Central memory CD4-positive, alpha-beta T cell (primary cell): ENCODE data around the gene TMEM108.

Experiments used
- DNase-seq: peaks from one replicate; pipeline ENCODE4 v3.0.0; 2022

Gene TMEM108

GRCh38 chr3:133168025-133168401 lies 129.8 kb downstream of the TMEM108 start:
- no peak for DNase-seq

- DNase-seq, result no peak
Observed at GRCh38 chr3:133169331-133170068, 131.3 kb downstream of the TMEM108 start.

GRCh38 chr3:133171831-133172230 lies 133.6 kb downstream of the TMEM108 start:
- DNase-seq, result no peak

GRCh38 chr3:133181392-133182150 lies 143.4 kb downstream of the TMEM108 start:
- no peak for DNase-seq

- no peak for DNase-seq
Observed at GRCh38 chr3:133187870-133188379, 149.7 kb downstream of the TMEM108 start.

GRCh38 chr3:133188996-133189395 lies 150.8 kb downstream of the TMEM108 start:
- no peak for DNase-seq

- DNase-seq, result no peak
Observed at GRCh38 chr3:133189893-133190292, 151.7 kb downstream of the TMEM108 start.

- no peak for DNase-seq
Observed at GRCh38 chr3:133191818-133192217, 153.6 kb downstream of the TMEM108 start.

GRCh38 chr3:133192363-133192945 lies 154.3 kb downstream of the TMEM108 start:
- DNase-seq, result no peak

GRCh38 chr3:133192967-133193366 lies 154.8 kb downstream of the TMEM108 start:
- no peak for DNase-seq

GRCh38 chr3:133196527-133196926 lies 158.3 kb downstream of the TMEM108 start:
- no peak for DNase-seq

GRCh38 chr3:133197619-133198018 lies 159.4 kb downstream of the TMEM108 start:
- DNase-seq, result no peak

GRCh38 chr3:133206921-133207320 lies 168.7 kb downstream of the TMEM108 start:
- no peak for DNase-seq

GRCh38 chr3:133208184-133208583 lies 170.0 kb downstream of the TMEM108 start:
- DNase-seq, result no peak

- DNase-seq, result no peak
Observed at GRCh38 chr3:133209871-133210550, 171.8 kb downstream of the TMEM108 start.

GRCh38 chr3:133210656-133211055 lies 172.5 kb downstream of the TMEM108 start:
- DNase-seq, result no peak

- no peak for DNase-seq
Observed at GRCh38 chr3:133211449-133211848, 173.3 kb downstream of the TMEM108 start.

- no peak for DNase-seq
Observed at GRCh38 chr3:133211856-133212255, 173.7 kb downstream of the TMEM108 start.

- DNase-seq, result no peak
Observed at GRCh38 chr3:133213937-133214336, 175.7 kb downstream of the TMEM108 start.

GRCh38 chr3:133227813-133228212 lies 189.6 kb downstream of the TMEM108 start:
- DNase-seq, result no peak

- no peak for DNase-seq
Observed at GRCh38 chr3:133230195-133230594, 192.0 kb downstream of the TMEM108 start.

- DNase-seq, result no peak
Observed at GRCh38 chr3:133236901-133237300, 198.7 kb downstream of the TMEM108 start.

GRCh38 chr3:133237380-133237779 lies 199.2 kb downstream of the TMEM108 start:
- no peak for DNase-seq
